HepG2 (cell line): ENCODE measurements around the gene SYNE1. TPM values are rescaled to one million over a fixed set of nuclear protein-coding genes. Genes with fewer than 3 reads are reported as not detected.
A peak's percentile ranks its signal among the peaks of the same experiment; 100 is the strongest.

Experiments used
- DDIT3 ChIP-seq: sonication (generic); formaldehyde crosslinking; IDR thresholded peaks from 2 replicates; pipeline ENCODE4 v1.4.0; 2020; ENCODE audit warnings: mild to moderate bottlenecking, missing genetic modification reagents
- GMEB1 ChIP-seq: sonication (generic); formaldehyde crosslinking; IDR thresholded peaks from 2 replicates; pipeline ENCODE4 v1.5.1; 2020; ENCODE audit warnings: missing genetic modification reagents, mild to moderate bottlenecking, borderline replicate concordance
- HNF1A ChIP-seq, 2 experiments: sonication (generic) in 1 of 2; formaldehyde crosslinking in 1 of 2; IDR thresholded peaks; 2 replicates each; pipeline versions ENCODE4 v1.4.0 to v1.6.1; 2016 to 2020; ENCODE audit warnings: borderline replicate concordance in 1 of 2, low read depth in 1 of 2, mild to moderate bottlenecking in 1 of 2, missing genetic modification reagents in 1 of 2
- HNRNPLL ChIP-seq: fragments of 200-400 bp; formaldehyde crosslinking; IDR thresholded peaks from 2 replicates; pipeline ENCODE4 v1.6.1; 2017; ENCODE audit warnings: mild to moderate bottlenecking, low read depth, low read length; ENCODE audit not compliant: poor library complexity, severe bottlenecking
- KLF11 ChIP-seq: IDR thresholded peaks from 2 replicates; pipeline ENCODE4 v1.6.1; 2016; ENCODE audit warnings: missing compliant biosample characterization
- MEIS2 ChIP-seq: sonication (generic); formaldehyde crosslinking; IDR thresholded peaks from 2 replicates; pipeline ENCODE4 v1.9.0; 2021; ENCODE audit warnings: mild to moderate bottlenecking, missing genetic modification reagents
- MIXL1 ChIP-seq: IDR thresholded peaks from 2 replicates; pipeline ENCODE4 v1.6.1; 2016
- NFRKB ChIP-seq: fragments of 450-650 bp; IDR thresholded peaks from 2 replicates; pipeline ENCODE4 v1.6.1; 2017
- REST ChIP-seq, 2 experiments: IDR thresholded peaks; 2 replicates each; pipeline ENCODE4 v1.6.1; 2011 to 2012; ENCODE audit warnings: low read length in 2 of 2, borderline replicate concordance in 1 of 2, low read depth in 1 of 2, mild to moderate bottlenecking in 1 of 2, moderate library complexity in 1 of 2
- RXRA ChIP-seq: sonication (generic); formaldehyde crosslinking; IDR thresholded peaks from 2 replicates; pipeline ENCODE4 v1.5.1; 2020; ENCODE audit warnings: missing genetic modification reagents
- STAT5B ChIP-seq: sonication (generic); formaldehyde crosslinking; IDR thresholded peaks from 2 replicates; pipeline ENCODE4 v1.4.0; 2020; ENCODE audit warnings: missing genetic modification reagents
- TOPORS ChIP-seq: sonication (generic); formaldehyde crosslinking; IDR thresholded peaks from 2 replicates; pipeline ENCODE4 v1.8.0; 2023; ENCODE audit warnings: mild to moderate bottlenecking, missing genetic modification reagents
- ZBTB2 ChIP-seq: sonication (generic); formaldehyde crosslinking; IDR thresholded peaks from 2 replicates; pipeline ENCODE4 v1.8.0; 2022; ENCODE audit warnings: low read depth, missing genetic modification reagents
- ZNF703 ChIP-seq: sonication (generic); formaldehyde crosslinking; IDR thresholded peaks from 2 replicates; pipeline ENCODE4 v1.5.1; 2020; ENCODE audit warnings: missing genetic modification reagents, mild to moderate bottlenecking, moderate library complexity, borderline replicate concordance
- ZNF776 ChIP-seq: sonication (generic); formaldehyde crosslinking; IDR thresholded peaks from 2 replicates; pipeline ENCODE4 v1.4.0; 2020; ENCODE audit warnings: mild to moderate bottlenecking, missing genetic modification reagents
- ZSCAN5A ChIP-seq: sonication (generic); formaldehyde crosslinking; IDR thresholded peaks from 2 replicates; pipeline ENCODE4 v1.8.0; 2022; ENCODE audit warnings: mild to moderate bottlenecking, missing genetic modification reagents, borderline replicate concordance
- polyA plus RNA-seq, 8 experiments: library from polyadenylated mRNA; depleted of rRNA in 3 of 8; stranded (reverse) in 7 of 8; unstranded in 1 of 8; fragments of >200 nt; fragmentation: Illumina TruSeq in 4 of 8; extraction: Trizol in 4 of 8; gene quantifications; 2 replicates each; pipeline versions ENCODE4 v1.2.1 to v1.2.3, GENCODE V29; 2011 to 2016; ENCODE audit warnings: low read depth in 4 of 8, missing spikeins in 1 of 8, mixed read lengths in 1 of 8; ENCODE audit not compliant: insufficient read depth in 1 of 8
- total RNA-seq, 5 experiments: library from RNA; depleted of rRNA; stranded (reverse); fragments of >200 nt; fragmentation: Illumina TruSeq; extraction: Trizol; gene quantifications; 2 replicates each; pipeline ENCODE4 v1.2.3, GENCODE V29; 2016; ENCODE audit warnings: low read depth in 1 of 5

SYNE1 gene
- total and polyA plus RNA-seq, 2 of the 13 experiments (the other 11 are each of a cell fraction or from before 2014, with no cell fraction given): 5.5 to 15.9 TPM

GRCh38 chr6:152277826-152278329 lies 359.3 kb downstream of the SYNE1 start (continued):
- TF ChIP-seq MEIS2 (CRISPR knock-in tag) (0 out of 2 replicates have a peak, but pooled peaks have one; percentile 57), KLF11 (CRISPR knock-in tag) (no peak), HNRNPLL (no peak), HNF1A (IDR thresholded peaks at IDR 0.05; ENCODE audit: low read depth) (no peak), HNF1A (CRISPR knock-in tag; IDR thresholded peaks at IDR 0.05; ENCODE audit: borderline replicate concordance) (peak; percentile 58; the same call in 1 of the 2 replicates), TOPORS (CRISPR knock-in tag) (no peak; the same call in 1 of the 2 replicates), GMEB1 (CRISPR knock-in tag) (peak; percentile 20; the same call in 1 of the 2 replicates), NFRKB (no peak), ZNF703 (CRISPR knock-in tag) (no peak), REST (IDR thresholded peaks at IDR 0.05; ENCODE audit: borderline replicate concordance in 1 of 2, low read depth in 1 of 2, low read length in 2 of 2) (peak in 1 of 2 experiments; percentile 20; a peak in 1 of 4 replicates), ZBTB2 (no peak), STAT5B (CRISPR knock-in tag) (no peak), RXRA (CRISPR knock-in tag) (peak; percentile 61; the same call in 1 of the 2 replicates), DDIT3 (CRISPR knock-in tag) (no peak), ZSCAN5A (CRISPR knock-in tag) (peak; percentile 41; the same call in 1 of the 2 replicates), MIXL1 (CRISPR knock-in tag) (peak; percentile 70; the same call in 1 of the 2 replicates), ZNF776 (CRISPR knock-in tag) (no peak)
